Endodermal cell (in vitro differentiated cells): ENCODE measurements around the gene HHIPL2. TPM values are rescaled to one million over a fixed set of nuclear protein-coding genes. Genes with fewer than 3 reads are reported as not detected.

Source experiments
- DNase-seq: peaks from one replicate; pipeline ENCODE4 v3.0.0-alpha.2; 2017
- H3K27ac ChIP-seq: 2 replicates; pipeline ENCODE4 v1.5.1; 2013; ENCODE audit warnings: mild to moderate bottlenecking, low read depth, low read length, moderate library complexity
- H3K27me3 ChIP-seq: 2 replicates; pipeline ENCODE4 v1.6.1; 2013; ENCODE audit warnings: mild to moderate bottlenecking, low read length, moderate library complexity; ENCODE audit not compliant: insufficient read depth, control insufficient read depth, poor library complexity, severe bottlenecking
- H3K36me3 ChIP-seq: 2 replicates; pipeline ENCODE4 v1.7.0; 2013; ENCODE audit warnings: mild to moderate bottlenecking, low read length, moderate library complexity; ENCODE audit not compliant: control insufficient read depth, insufficient read depth
- H3K4me1 ChIP-seq: one replicate; pipeline ENCODE4 v1.7.0; 2013; ENCODE audit warnings: low read length; ENCODE audit not compliant: control insufficient read depth, insufficient read depth
- H3K4me3 ChIP-seq: 2 replicates; pipeline ENCODE4 v1.5.1; 2013; ENCODE audit warnings: mild to moderate bottlenecking, low read length, moderate library complexity
- H3K9ac ChIP-seq: 2 replicates; pipeline ENCODE4 v1.6.1; 2013; ENCODE audit warnings: mild to moderate bottlenecking, low read length, moderate library complexity; ENCODE audit not compliant: poor library complexity, severe bottlenecking; ENCODE audit errors: extremely low read depth
- H3K9me3 ChIP-seq: 2 replicates; pipeline ENCODE4 v1.6.1; 2013; ENCODE audit warnings: mild to moderate bottlenecking, low read length, moderate library complexity; ENCODE audit not compliant: control insufficient read depth
- H3K27ac Mint-ChIP-seq: 2 replicates; pipeline ENCODE4 v1.8.0; 2020; ENCODE audit warnings: mixed read lengths
- H3K27me3 Mint-ChIP-seq: 2 replicates; pipeline ENCODE4 v1.8.0; 2021; ENCODE audit warnings: mild to moderate bottlenecking, mixed read lengths; ENCODE audit not compliant: insufficient read depth
- H3K36me3 Mint-ChIP-seq: 2 replicates; pipeline ENCODE4 v1.8.0; 2020; ENCODE audit warnings: low read depth, mixed read lengths
- H3K4me1 Mint-ChIP-seq: 2 replicates; pipeline ENCODE4 v1.8.0; 2020; ENCODE audit warnings: mixed read lengths
- H3K4me3 Mint-ChIP-seq: 2 replicates; pipeline ENCODE4 v1.8.0; 2020; ENCODE audit warnings: mild to moderate bottlenecking, moderate library complexity, mixed read lengths
- H3K9me3 Mint-ChIP-seq: 2 replicates; pipeline ENCODE4 v1.8.0; 2020; ENCODE audit warnings: mild to moderate bottlenecking, mixed read lengths
- WGBS, 2 experiments: methylation state at CpG; one replicate each; pipeline versions ENCODE4 v1.1.5 to v1.1.7; 2013; ENCODE audit warnings: missing lambda C conversion rate in 2 of 2, mixed read lengths in 1 of 2; ENCODE audit not compliant: insufficient coverage in 1 of 2, insufficient read length in 1 of 2; 5-methylcytosine and 5-hydroxymethylcytosine counted together
- total RNA-seq, 2 donors: library from RNA; stranded (reverse); fragmentation: NEBNext Ultra II Directional in 1 of 2; extraction: Animal tissue kit (Norgen Biotek cat#: 25700) in 1 of 2; gene quantifications; 2 replicates in 1 of 2; 3 replicates in 1 of 2; pipeline ENCODE4 v1.2.1, GENCODE V29; 2021
- TF ChIP-seq, protein P1 (sequence below): fragments of 200-600 bp; sonication (generic); conservative IDR thresholded peaks from 2 replicates; pipeline ENCODE4 v1.5.0; 2021; ENCODE audit warnings: antibody characterized with exemption, mild to moderate bottlenecking

The HHIPL2 gene
- total RNA-seq, 2 donors from 2014 or later, result 0.49 to 1.6 TPM

DNA sequence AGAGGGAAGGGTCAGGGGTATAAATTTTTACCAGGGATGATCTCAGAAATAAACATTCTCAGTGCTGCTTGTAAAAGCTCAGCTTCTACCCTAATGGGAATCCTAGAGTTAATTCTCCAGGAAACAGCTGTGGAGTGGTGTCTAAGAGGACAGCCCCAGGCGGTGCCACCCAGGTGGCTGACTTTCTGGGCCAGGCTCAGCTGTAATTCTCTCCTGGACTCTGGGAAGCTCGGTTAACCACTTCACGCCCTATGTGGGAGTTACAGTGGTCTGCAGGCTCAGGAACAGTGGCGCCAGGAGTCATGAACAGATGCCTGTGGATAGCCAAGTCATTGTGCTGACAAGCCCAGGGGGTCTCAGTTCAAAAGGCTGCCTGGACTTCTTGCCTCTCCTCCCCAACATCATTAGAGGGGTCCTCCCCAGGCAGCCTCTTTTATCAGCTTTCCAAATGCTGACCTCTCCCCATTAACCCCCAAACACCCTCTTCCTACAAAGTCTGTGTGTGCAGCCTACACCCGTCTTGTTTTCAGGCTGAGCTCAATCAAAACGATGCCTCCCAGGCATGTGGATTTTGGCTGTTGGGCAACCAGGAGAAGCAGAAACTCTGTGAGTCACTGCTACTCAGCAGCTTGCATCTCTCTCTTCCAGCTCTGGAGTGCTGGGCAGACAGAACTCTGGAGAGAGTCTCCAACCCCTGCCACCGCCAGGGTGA lies 1.2 kb downstream of the HHIPL2 start:
- no peaks in the 10 kb centered on the region for H3K36me3 Mint-ChIP-seq
- H3K9ac ChIP-seq, result no peak overlapping the region
- peaks cover 21% of the 10 kb centered on the region for H3K4me1 Mint-ChIP-seq
- H3K4me1 ChIP-seq, result no peaks in the 10 kb centered on the region
- H3K27me3 Mint-ChIP-seq, result no peaks in the 10 kb centered on the region
- no peaks in the 10 kb centered on the region for H3K36me3 ChIP-seq
- H3K27me3 ChIP-seq, result no peaks in the 10 kb centered on the region
- no peak overlapping the region for H3K4me3 ChIP-seq
- WGBS, 2 experiments, result 64 to 66% methylated on average over 5 to 7 of the region's 7 CpGs
- TF ChIP-seq, protein P1, sequence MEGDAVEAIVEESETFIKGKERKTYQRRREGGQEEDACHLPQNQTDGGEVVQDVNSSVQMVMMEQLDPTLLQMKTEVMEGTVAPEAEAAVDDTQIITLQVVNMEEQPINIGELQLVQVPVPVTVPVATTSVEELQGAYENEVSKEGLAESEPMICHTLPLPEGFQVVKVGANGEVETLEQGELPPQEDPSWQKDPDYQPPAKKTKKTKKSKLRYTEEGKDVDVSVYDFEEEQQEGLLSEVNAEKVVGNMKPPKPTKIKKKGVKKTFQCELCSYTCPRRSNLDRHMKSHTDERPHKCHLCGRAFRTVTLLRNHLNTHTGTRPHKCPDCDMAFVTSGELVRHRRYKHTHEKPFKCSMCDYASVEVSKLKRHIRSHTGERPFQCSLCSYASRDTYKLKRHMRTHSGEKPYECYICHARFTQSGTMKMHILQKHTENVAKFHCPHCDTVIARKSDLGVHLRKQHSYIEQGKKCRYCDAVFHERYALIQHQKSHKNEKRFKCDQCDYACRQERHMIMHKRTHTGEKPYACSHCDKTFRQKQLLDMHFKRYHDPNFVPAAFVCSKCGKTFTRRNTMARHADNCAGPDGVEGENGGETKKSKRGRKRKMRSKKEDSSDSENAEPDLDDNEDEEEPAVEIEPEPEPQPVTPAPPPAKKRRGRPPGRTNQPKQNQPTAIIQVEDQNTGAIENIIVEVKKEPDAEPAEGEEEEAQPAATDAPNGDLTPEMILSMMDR, result no peak
- peak overlapping the region; percentile 66 for H3K27ac Mint-ChIP-seq
- H3K9me3 Mint-ChIP-seq, result no peaks in the 10 kb centered on the region
- peak; percentile 69 for DNase-seq
- H3K4me3 Mint-ChIP-seq, result no peak overlapping the region
- H3K27ac ChIP-seq, result no peak overlapping the region
- H3K9me3 ChIP-seq, result no peaks in the 10 kb centered on the region

DNA sequence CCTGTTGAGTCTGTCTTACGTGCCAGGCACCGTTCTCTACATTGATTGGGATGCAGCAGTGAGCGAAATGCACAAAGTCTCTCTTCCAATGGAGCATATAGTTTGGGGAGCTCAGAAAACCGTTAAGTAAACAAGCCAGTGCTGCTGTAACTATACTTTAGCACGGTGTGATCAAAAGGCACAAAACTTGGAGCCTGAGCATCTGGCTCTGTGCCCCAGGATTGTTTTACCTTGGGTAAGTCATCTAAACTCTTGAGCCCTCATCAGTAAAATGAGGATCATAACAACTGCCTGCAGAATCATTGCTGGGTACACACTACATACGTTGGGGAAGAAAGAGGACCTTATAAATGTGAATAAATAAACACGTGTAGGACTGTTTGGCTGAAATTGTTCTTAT lies 1.8 kb downstream of the HHIPL2 start:
- no peak overlapping the region for H3K27ac ChIP-seq
- no peak overlapping the region for H3K9ac ChIP-seq
- no peaks in the 10 kb centered on the region for H3K9me3 ChIP-seq
- H3K27me3 Mint-ChIP-seq, result no peaks in the 10 kb centered on the region
- no peaks in the 10 kb centered on the region for H3K27me3 ChIP-seq
- no peak overlapping the region for H3K4me3 Mint-ChIP-seq
- no peaks in the 10 kb centered on the region for H3K9me3 Mint-ChIP-seq
- no peak for DNase-seq
- H3K4me1 ChIP-seq, result no peaks in the 10 kb centered on the region
- WGBS, 2 experiments, result 92 to 98% methylated on average over 5 to 7 of the region's 7 CpGs
- TF ChIP-seq, protein P1, result no peak
- no peaks in the 10 kb centered on the region for H3K36me3 ChIP-seq
- H3K4me3 ChIP-seq, result no peak overlapping the region
- no peak overlapping the region for H3K27ac Mint-ChIP-seq
- no peaks in the 10 kb centered on the region for H3K36me3 Mint-ChIP-seq
- peaks cover 21% of the 10 kb centered on the region for H3K4me1 Mint-ChIP-seq

DNA sequence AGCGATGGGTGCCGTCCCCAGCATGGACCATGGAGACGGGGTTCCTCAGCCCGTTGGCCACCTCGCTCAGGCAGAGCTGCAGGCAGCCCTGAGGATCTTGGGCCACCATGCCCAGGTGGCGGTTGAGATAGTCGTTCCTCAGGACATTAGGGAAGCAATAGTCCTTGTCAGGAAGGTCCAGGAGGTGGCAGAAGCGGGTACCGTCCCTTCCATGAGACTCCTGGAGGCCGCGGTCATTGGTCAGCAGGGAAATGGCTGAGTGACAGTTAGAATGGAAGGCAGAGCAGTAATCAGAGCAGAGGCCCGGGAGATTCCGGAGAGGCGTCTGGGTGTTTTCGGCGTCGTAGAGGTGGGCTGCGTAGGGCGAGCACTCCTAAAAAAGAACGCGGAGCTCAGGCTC lies 4.1 kb downstream of the HHIPL2 start:
- TF ChIP-seq, protein P1, result peak; percentile 56
- H3K9me3 Mint-ChIP-seq, result no peaks in the 10 kb centered on the region

More for the DNA sequence above, 4.1 kb downstream of the HHIPL2 start:
- Histone ChIP-seq H3K36me3 (no peaks in the 10 kb centered on the region), H3K9me3 (no peaks in the 10 kb centered on the region), H3K4me1 (no peaks in the 10 kb centered on the region), H3K27me3 (no peaks in the 10 kb centered on the region), H3K4me3 (no peak overlapping the region), H3K9ac (no peak overlapping the region), H3K27ac (no peak overlapping the region)
- Mint-ChIP-seq H3K36me3 (no peaks in the 10 kb centered on the region), H3K4me3 (no peak overlapping the region), H3K27me3 (no peaks in the 10 kb centered on the region), H3K27ac (no peak overlapping the region), H3K4me1 (peaks cover 21% of the 10 kb centered on the region)
- WGBS, 2 experiments, result 93 to 94% methylated on average over 18 to 21 of the region's 21 CpGs
- DNase-seq, result peak; percentile 85
